SK-N-SH treated with all-trans-retinoic acid at 6 μM for 48 hours (cell line): Measurements from ENCODE around the gene ERCC6.

ENCODE experiments used
- ATAC-seq: fragments of 200-7000 bp; cut with Tn5 transposase; 3 replicates; pipeline ENCODE4 v1.9.1; 2020; ENCODE audit warnings: mild to moderate bottlenecking, moderate library complexity
- GLIS3 ChIP-seq: fragments of 250-450 bp; sonication (Bioruptor Pico); IDR thresholded peaks from 2 replicates; pipeline ENCODE4 v1.5.0; 2020; ENCODE audit warnings: mild to moderate bottlenecking, moderate library complexity
- ISL1 ChIP-seq: fragments of 250-450 bp; sonication (Bioruptor Pico); IDR thresholded peaks from 2 replicates; pipeline ENCODE4 v2.1.2; 2022; ENCODE audit warnings: mild to moderate bottlenecking, moderate library complexity
- OSR1 ChIP-seq: fragments of 250-450 bp; sonication (Bioruptor Pico); IDR thresholded peaks from 2 replicates; pipeline ENCODE4 v1.8.0; 2022; ENCODE audit warnings: moderate library complexity, mild to moderate bottlenecking, inconsistent platforms
- PPARA ChIP-seq: fragments of 250-450 bp; sonication (Bioruptor Pico); IDR thresholded peaks from 2 replicates; pipeline ENCODE4 v1.5.0; 2020; ENCODE audit warnings: mild to moderate bottlenecking, borderline replicate concordance
- SNAI2 ChIP-seq: fragments of 250-450 bp; sonication (Bioruptor Pico); IDR thresholded peaks from 2 replicates; pipeline ENCODE4 v1.5.0; 2020; ENCODE audit warnings: mild to moderate bottlenecking, moderate library complexity
- TCF4 ChIP-seq: fragments of 250-450 bp; sonication (Bioruptor Pico); IDR thresholded peaks from 2 replicates; pipeline ENCODE4 v1.8.0; 2021; ENCODE audit warnings: mild to moderate bottlenecking, moderate library complexity, borderline replicate concordance
- TOX ChIP-seq: fragments of 250-450 bp; sonication (Bioruptor Pico); IDR thresholded peaks from 2 replicates; pipeline ENCODE4 v1.8.0; 2021; ENCODE audit warnings: mild to moderate bottlenecking, moderate library complexity, borderline replicate concordance
- ZC3H10 ChIP-seq: fragments of 250-450 bp; sonication (Bioruptor Pico); IDR thresholded peaks from 2 replicates; pipeline ENCODE4 v1.5.1; 2021; ENCODE audit warnings: mild to moderate bottlenecking, moderate library complexity
- ZFP3 ChIP-seq: fragments of 250-450 bp; sonication (Bioruptor Pico); IDR thresholded peaks from 2 replicates; pipeline ENCODE4 v1.5.0; 2020; ENCODE audit warnings: mild to moderate bottlenecking, moderate library complexity
- ZFP30 ChIP-seq: fragments of 450-650 bp; formaldehyde crosslinking; IDR thresholded peaks from 2 replicates; pipeline ENCODE4 v1.5.0; 2022; ENCODE audit warnings: mild to moderate bottlenecking, moderate library complexity
- ZNF565 ChIP-seq: fragments of 450-650 bp; formaldehyde crosslinking; conservative IDR thresholded peaks from 2 replicates; pipeline ENCODE4 v1.5.0; 2020; ENCODE audit warnings: low read depth, mild to moderate bottlenecking, moderate library complexity
- ZNF70 ChIP-seq: fragments of 450-650 bp; formaldehyde crosslinking; IDR thresholded peaks from 2 replicates; pipeline ENCODE4 v1.5.0; 2020; ENCODE audit warnings: mild to moderate bottlenecking, moderate library complexity
- ZNF8 ChIP-seq: fragments of 450-650 bp; formaldehyde crosslinking; IDR thresholded peaks from 2 replicates; pipeline ENCODE4 v1.5.0; 2020; ENCODE audit warnings: mild to moderate bottlenecking, moderate library complexity
- TF ChIP-seq, protein P1 (sequence below): fragments of 250-450 bp; sonication (Bioruptor Pico); IDR thresholded peaks from 2 replicates; pipeline ENCODE4 v1.5.0; 2020; ENCODE audit warnings: mild to moderate bottlenecking, moderate library complexity
- TF ChIP-seq, protein P2 (sequence below): fragments of 250-450 bp; sonication (Bioruptor Pico); IDR thresholded peaks from 2 replicates; pipeline ENCODE4 v1.5.1; 2020; ENCODE audit warnings: low read depth, mild to moderate bottlenecking, moderate library complexity
- TF ChIP-seq, protein P3 (sequence below): fragments of 250-450 bp; sonication (Bioruptor Pico); IDR thresholded peaks from 2 replicates; pipeline ENCODE4 v1.5.1; 2021; ENCODE audit warnings: mild to moderate bottlenecking, moderate library complexity

The ERCC6 gene

DNA sequence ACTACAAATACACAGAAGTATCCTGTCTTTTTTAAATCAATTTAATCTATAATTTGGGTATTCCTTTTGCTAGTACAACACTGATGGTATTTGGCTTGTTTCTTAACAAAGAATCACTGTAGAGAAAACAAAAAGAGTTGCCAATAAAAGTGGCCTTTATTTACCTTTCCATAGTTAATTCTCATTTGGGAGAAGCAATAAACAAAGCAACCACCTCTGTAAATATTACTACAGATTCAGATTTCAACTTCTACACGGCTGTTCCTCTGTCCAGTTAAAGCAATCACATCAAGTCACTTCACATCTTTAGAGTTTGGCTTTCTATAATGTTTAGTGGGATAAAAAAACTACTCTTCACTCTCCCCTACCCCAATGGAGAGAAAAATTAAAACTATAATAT, 34.4 kb downstream of the ERCC6 start (continued):
- TF ChIP-seq ZNF565 (CRISPR knock-in tag): no peak

DNA sequence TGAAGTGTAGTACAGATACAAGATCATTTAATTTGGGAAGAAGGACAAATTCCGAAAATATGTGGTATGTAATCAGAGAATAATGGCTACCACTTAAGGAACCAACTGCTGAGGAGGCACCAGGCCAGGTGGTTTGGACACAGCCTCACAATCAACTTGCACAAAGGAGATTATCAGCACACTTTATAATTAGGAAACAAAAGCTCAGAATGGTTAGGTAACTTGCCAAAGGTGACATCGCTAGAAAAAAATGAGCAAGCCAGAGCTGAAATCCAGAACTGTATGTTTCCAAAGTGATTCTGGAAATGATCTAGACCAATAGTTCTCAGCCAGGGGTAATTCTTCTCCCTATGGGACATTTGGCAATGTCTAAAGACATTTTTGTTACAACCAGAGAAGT, 36.6 kb downstream of the ERCC6 start:
- TF ChIP-seq, protein P1, sequence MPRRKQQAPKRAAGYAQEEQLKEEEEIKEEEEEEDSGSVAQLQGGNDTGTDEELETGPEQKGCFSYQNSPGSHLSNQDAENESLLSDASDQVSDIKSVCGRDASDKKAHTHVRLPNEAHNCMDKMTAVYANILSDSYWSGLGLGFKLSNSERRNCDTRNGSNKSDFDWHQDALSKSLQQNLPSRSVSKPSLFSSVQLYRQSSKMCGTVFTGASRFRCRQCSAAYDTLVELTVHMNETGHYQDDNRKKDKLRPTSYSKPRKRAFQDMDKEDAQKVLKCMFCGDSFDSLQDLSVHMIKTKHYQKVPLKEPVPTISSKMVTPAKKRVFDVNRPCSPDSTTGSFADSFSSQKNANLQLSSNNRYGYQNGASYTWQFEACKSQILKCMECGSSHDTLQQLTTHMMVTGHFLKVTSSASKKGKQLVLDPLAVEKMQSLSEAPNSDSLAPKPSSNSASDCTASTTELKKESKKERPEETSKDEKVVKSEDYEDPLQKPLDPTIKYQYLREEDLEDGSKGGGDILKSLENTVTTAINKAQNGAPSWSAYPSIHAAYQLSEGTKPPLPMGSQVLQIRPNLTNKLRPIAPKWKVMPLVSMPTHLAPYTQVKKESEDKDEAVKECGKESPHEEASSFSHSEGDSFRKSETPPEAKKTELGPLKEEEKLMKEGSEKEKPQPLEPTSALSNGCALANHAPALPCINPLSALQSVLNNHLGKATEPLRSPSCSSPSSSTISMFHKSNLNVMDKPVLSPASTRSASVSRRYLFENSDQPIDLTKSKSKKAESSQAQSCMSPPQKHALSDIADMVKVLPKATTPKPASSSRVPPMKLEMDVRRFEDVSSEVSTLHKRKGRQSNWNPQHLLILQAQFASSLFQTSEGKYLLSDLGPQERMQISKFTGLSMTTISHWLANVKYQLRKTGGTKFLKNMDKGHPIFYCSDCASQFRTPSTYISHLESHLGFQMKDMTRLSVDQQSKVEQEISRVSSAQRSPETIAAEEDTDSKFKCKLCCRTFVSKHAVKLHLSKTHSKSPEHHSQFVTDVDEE (CRISPR knock-in tag): no peak
- TF ChIP-seq ZFP3 (CRISPR knock-in tag) (no peak), ZNF8 (CRISPR knock-in tag) (no peak), OSR1 (no peak)
- no peak for ATAC-seq

DNA sequence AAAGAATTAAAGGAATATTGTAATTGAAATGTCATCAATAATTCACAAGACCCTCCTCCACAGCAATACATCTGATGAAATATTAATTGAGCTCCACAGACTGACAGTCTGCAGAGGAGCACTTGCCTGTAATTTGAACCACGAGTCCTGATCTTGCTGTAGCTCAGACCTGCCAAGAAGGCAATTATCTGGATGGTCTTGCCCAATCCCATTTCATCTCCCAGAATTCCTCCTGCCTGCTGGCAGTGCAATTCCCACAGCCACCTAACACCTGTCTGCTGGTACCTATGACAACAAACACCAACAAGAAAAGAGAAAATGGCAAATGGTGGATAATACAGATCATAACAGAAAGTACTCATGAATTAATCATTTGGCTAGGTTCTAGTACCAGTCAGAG, 38.5 kb downstream of the ERCC6 start:
- TF ChIP-seq, protein P2, sequence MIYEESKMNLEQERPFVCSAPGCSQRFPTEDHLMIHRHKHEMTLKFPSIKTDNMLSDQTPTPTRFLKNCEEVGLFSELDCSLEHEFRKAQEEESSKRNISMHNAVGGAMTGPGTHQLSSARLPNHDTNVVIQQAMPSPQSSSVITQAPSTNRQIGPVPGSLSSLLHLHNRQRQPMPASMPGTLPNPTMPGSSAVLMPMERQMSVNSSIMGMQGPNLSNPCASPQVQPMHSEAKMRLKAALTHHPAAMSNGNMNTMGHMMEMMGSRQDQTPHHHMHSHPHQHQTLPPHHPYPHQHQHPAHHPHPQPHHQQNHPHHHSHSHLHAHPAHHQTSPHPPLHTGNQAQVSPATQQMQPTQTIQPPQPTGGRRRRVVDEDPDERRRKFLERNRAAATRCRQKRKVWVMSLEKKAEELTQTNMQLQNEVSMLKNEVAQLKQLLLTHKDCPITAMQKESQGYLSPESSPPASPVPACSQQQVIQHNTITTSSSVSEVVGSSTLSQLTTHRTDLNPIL: no peak
- TF ChIP-seq OSR1 (no peak), ZNF565 (CRISPR knock-in tag) (no peak)
- TF ChIP-seq, protein P3, sequence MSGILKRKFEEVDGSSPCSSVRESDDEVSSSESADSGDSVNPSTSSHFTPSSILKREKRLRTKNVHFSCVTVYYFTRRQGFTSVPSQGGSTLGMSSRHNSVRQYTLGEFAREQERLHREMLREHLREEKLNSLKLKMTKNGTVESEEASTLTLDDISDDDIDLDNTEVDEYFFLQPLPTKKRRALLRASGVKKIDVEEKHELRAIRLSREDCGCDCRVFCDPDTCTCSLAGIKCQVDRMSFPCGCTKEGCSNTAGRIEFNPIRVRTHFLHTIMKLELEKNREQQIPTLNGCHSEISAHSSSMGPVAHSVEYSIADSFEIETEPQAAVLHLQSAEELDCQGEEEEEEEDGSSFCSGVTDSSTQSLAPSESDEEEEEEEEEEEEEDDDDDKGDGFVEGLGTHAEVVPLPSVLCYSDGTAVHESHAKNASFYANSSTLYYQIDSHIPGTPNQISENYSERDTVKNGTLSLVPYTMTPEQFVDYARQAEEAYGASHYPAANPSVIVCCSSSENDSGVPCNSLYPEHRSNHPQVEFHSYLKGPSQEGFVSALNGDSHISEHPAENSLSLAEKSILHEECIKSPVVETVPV (CRISPR knock-in tag): no peak
- ATAC-seq: no peak

DNA sequence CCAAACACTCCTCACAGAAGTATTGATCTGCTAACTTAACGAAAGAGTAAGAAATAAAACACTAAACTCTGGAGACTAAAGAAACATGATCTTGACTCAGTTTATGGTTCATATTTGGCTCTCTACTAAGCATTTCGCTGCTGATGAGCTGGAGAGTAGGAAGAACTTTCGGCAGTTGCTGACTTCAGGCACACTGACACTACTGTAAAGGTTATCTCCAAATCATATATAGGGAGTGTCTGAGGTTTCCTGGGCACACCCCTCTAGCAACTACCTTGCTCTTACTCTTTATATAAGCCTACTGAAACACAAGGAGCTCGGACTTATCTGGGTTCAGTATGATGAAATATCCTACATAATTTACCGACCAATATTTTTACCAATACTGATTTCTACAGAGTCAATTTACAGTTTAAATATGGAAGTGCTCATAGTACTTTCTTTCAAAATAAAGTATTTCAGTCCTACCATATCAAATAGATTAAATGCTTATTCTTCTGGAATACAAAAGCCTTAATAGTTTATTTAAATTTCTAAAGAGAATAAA, 39.5 kb downstream of the ERCC6 start:
- TF ChIP-seq SNAI2 (no peak), TCF4 (CRISPR knock-in tag) (no peak), GLIS3 (CRISPR knock-in tag) (no peak), TOX (CRISPR knock-in tag) (no peak), ZFP30 (CRISPR knock-in tag) (no peak), ZNF8 (CRISPR knock-in tag) (no peak)
- TF ChIP-seq, protein P3 (CRISPR knock-in tag): no peak
- no peak for ATAC-seq

DNA sequence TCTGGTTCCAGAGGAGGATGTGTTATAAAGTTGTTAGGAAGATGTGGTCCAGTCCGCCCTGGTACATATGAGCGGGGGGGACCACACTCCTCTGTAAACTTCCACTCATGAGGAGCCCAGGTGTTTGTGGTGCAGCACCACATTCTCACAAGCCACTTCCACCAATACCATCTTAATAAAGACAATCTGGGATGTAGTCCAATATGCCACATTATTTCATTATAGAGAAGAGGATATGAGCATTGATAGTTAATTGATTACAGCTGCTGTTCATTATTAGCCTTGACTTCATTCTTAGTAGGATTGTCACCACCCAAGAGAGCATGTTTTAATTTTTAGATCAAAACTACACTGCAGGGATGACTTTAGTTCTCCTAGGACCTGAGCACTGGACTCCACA, 40.5 kb downstream of the ERCC6 start:
- no peak for ATAC-seq
- TF ChIP-seq, protein P1 (CRISPR knock-in tag): no peak
- TF ChIP-seq TCF4 (CRISPR knock-in tag): peak; percentile 55

DNA sequence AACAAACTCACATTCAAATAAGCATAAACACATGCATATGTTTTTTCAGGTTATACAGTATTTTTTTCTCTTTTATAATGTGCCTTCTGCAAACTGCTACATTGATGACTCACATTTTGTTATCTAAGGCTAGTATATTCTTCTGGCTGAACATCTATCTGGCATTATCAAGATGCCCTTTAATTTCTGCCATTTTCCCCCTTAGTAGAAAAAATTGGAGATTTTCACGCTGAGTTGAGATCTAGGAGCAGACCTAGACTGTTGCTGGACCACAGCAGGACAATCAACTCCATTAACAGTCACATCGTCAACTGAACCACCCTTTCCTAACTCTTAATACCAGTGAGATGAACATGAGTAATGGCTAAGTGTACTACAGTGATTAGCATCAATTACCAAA, 41.6 kb downstream of the ERCC6 start:
- ATAC-seq: no peak
- TF ChIP-seq ZFP3 (CRISPR knock-in tag) (no peak), ISL1 (CRISPR knock-in tag) (no peak), ZC3H10 (CRISPR knock-in tag) (no peak), GLIS3 (CRISPR knock-in tag) (no peak), SNAI2 (no peak), ZNF70 (no peak), PPARA (CRISPR knock-in tag) (no peak), OSR1 (no peak), ZNF8 (CRISPR knock-in tag) (no peak)
- TF ChIP-seq, all 23 proteins: peak for 0
